Sigmoid colon (tissue), 7 donors: ENCODE data around the gene TGFBR2. TPM values are rescaled to one million over a fixed set of nuclear protein-coding genes. Genes with fewer than 3 reads are reported as not detected.

Experiments used
- DNase-seq: peaks from one replicate; pipeline ENCODE4 v3.0.0-alpha.2; 2019
- H3K27ac ChIP-seq, 4 donors: fragments of 200-600 bp; sonication (generic); one replicate each; pipeline ENCODE4 v1.5.1; 2016 to 2019; ENCODE audit warnings: mild to moderate bottlenecking in 1 of 4
- H3K27me3 ChIP-seq, 3 donors: fragments of 200-600 bp; sonication (generic); one replicate each; pipeline ENCODE4 v1.5.1; 2019; ENCODE audit warnings: mild to moderate bottlenecking in 1 of 3
- H3K36me3 ChIP-seq, 4 donors: fragments of 200-600 bp; sonication (generic); one replicate each; pipeline ENCODE4 v1.5.1; 2016 to 2019
- H3K4me1 ChIP-seq, 4 donors: fragments of 200-600 bp; sonication (generic); one replicate each; pipeline ENCODE4 v1.5.1; 2017 to 2019
- H3K4me3 ChIP-seq, 4 donors: fragments of 200-600 bp; sonication (generic); one replicate each; pipeline ENCODE4 v1.5.1; 2017 to 2019; ENCODE audit warnings: mild to moderate bottlenecking in 2 of 4, moderate library complexity in 1 of 4
- H3K9me3 ChIP-seq, 4 donors: fragments of 200-600 bp in 3 of 4; sonication (generic) in 3 of 4; one replicate each; pipeline versions ENCODE4 v1.5.1 to v1.6.1; 2013 to 2019
- EP300 ChIP-seq, 4 donors: sonication (generic); formaldehyde crosslinking; IDR thresholded peaks; one replicate each; pipeline ENCODE4 v1.6.1; 2017; ENCODE audit warnings: antibody characterized with exemption in 4 of 4
- POLR2A ChIP-seq, 2 donors: fragments of 450-650 bp; IDR thresholded peaks; one replicate each; pipeline ENCODE4 v1.6.1; 2016; ENCODE audit warnings: antibody characterized with exemption in 2 of 2, mild to moderate bottlenecking in 2 of 2, moderate library complexity in 2 of 2
- POLR2AphosphoS5 ChIP-seq, 4 donors: sonication (generic); formaldehyde crosslinking; IDR thresholded peaks; one replicate each; pipeline ENCODE4 v1.6.1; 2017; ENCODE audit warnings: antibody characterized with exemption in 4 of 4
- WGBS, 2 donors: extraction: QIAGEN DNeasy Blood & Tissue Kit; methylation state at CpG; one replicate each; pipeline ENCODE4 v1.1.7; 2013; 5-methylcytosine and 5-hydroxymethylcytosine counted together
- intact Hi-C: fragments of 100-400 bp; cut with DNase I; formaldehyde crosslinking; loops from one replicate; pipeline ENCODE4 v1.15.1; 2023
- polyA plus RNA-seq, 3 donors: library from polyadenylated mRNA; stranded (reverse); fragments of 200-250 nt; gene quantifications; one replicate each; pipeline ENCODE4 v1.2.3, GENCODE V29; 2013
- total RNA-seq, 4 donors: library from RNA; depleted of rRNA; stranded (reverse); fragments of >200 nt; gene quantifications; one replicate each; pipeline ENCODE4 v1.1.0, GENCODE V29; 2016
- TF ChIP-seq, protein P1 (sequence below), 4 experiments: fragments of 450-650 bp in 3 of 4; fragments of 200-600 bp in 1 of 4; IDR thresholded peaks; one replicate each; pipeline ENCODE4 v1.5.1; 2016 to 2019; ENCODE audit warnings: antibody characterized with exemption in 4 of 4, mild to moderate bottlenecking in 3 of 4, moderate library complexity in 2 of 4
- donor health status: healthy with polysubstance abuse.
- donor health status: Bipolar disorder and iron deficiency.
- donor health status: healthy.

TGFBR2 gene
- total and polyA plus RNA-seq, 7 donors = 9.9 to 243 (median 215) TPM

DNA sequence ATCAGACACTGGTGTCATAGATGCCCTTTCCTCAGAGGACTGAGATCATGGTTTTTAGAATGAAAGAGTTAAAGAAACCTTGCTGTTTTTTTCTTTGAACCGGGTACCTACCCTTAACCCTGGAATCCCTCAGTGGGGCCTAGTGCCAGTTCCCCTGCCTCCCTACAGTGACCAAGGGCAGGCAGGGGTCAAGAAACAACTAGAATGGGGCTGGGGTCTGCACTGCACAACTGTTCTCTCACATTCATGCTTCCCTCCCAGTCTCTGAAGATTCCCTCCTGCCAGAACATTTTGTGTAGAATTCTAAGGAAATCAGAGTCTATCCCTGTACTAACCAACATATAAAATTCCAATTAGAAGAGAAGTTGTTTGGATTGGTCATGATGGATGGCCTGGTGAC, 47.9 kb downstream of the TGFBR2 start:
- TF ChIP-seq POLR2A (IDR thresholded peaks at IDR 0.05) (no peak), EP300 (IDR thresholded peaks at IDR 0.05) (no peak)
- TF ChIP-seq, protein P1, sequence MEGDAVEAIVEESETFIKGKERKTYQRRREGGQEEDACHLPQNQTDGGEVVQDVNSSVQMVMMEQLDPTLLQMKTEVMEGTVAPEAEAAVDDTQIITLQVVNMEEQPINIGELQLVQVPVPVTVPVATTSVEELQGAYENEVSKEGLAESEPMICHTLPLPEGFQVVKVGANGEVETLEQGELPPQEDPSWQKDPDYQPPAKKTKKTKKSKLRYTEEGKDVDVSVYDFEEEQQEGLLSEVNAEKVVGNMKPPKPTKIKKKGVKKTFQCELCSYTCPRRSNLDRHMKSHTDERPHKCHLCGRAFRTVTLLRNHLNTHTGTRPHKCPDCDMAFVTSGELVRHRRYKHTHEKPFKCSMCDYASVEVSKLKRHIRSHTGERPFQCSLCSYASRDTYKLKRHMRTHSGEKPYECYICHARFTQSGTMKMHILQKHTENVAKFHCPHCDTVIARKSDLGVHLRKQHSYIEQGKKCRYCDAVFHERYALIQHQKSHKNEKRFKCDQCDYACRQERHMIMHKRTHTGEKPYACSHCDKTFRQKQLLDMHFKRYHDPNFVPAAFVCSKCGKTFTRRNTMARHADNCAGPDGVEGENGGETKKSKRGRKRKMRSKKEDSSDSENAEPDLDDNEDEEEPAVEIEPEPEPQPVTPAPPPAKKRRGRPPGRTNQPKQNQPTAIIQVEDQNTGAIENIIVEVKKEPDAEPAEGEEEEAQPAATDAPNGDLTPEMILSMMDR (IDR thresholded peaks at IDR 0.05) = no peak
- Histone ChIP-seq H3K9me3 (no peaks in the 10 kb centered on the region), H3K4me1 (peaks cover 0 to 70% (median 53%) of the 10 kb centered on the region in 4 donors), H3K27ac (peak overlapping the region in 1 of 4 donors; percentile 79), H3K4me3 (no peak overlapping the region), H3K27me3 (no peaks in the 10 kb centered on the region), H3K36me3 (peaks cover 29 to 89% (median 36%) of the 10 kb centered on the region in 4 donors)
- intact Hi-C loops = no loop called here
- no peak for DNase-seq
- 62 to 91% methylated on average over 1 of the region's 1 CpG for WGBS, 2 donors

DNA sequence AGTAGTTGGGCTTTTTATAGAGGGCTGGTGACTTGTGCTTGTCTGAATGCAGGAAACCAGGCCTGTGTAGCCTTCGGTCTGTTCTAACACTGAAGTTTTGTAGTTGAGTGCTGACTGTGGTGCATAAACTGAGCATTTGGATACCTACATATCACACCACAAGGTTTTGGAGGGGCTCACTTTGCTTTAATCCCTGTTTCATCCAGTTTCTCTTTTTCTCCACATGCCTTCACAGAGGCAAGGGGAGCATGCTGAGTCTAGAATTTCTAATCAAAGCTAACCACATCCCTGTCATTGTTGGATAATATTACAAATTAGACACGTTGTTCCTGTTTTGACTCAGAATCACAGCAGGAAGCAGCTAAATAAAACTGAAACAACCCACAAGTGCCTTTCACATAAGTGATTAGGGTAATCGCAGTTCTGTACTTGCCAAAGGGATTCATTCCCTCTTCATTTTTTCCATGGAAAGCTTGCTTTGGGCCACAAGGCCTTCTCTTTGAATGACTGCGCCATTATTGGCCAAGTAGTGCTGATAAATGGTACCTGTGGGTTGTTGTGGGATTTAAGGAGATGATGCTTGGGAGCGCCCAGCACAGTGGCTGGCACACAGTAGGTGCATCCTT, 48.9 kb downstream of the TGFBR2 start:
- H3K36me3 ChIP-seq = peaks cover 26 to 81% (median 35%) of the 10 kb centered on the region in 4 donors
- 61 to 82% methylated on average over 5 of the region's 5 CpGs for WGBS, 2 donors
- intact Hi-C loops = no loop called here

DNA sequence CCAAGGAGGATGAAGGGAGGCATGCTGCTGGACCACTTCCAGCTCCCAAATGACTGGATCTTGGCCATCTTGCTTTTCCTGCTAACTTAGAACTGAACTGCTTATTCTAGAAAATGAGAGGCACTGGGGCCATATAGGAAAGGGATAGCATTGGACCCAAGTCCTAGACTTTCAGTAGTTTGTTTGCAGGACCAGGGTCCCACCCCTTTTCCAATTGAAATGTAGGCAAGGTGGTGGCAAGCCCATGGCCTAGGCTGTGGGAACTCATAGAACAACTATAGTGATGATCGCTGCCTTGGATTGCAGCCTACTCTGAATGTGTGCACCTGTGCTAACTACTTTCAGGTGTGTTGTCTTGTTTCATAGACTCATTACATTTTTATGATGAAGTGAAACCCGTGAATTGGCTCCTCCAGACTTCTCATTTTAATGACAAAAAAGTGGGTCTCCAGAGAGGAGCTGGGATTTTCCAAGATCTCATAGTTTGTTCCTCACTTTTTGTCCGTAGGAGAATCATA, 50.3 kb downstream of the TGFBR2 start:
- 76 to 77% methylated on average over 3 of the region's 3 CpGs for WGBS, 2 donors
- peak overlapping the region in 3 of 4 donors; percentile 64 to 79 (median 69) for H3K27ac ChIP-seq
- no peak overlapping the region for H3K4me3 ChIP-seq
- H3K36me3 ChIP-seq = peaks cover 25 to 72% (median 26%) of the 10 kb centered on the region in 4 donors
- H3K9me3 ChIP-seq = no peaks in the 10 kb centered on the region
- no peak for DNase-seq
- peak in 1 of 4 donors; percentile 6 for TF ChIP-seq POLR2AphosphoS5 (IDR thresholded peaks at IDR 0.05)
- TF ChIP-seq, protein P1 (IDR thresholded peaks at IDR 0.05) = no peak
- no peak for TF ChIP-seq EP300 (IDR thresholded peaks at IDR 0.05)
- no peak for TF ChIP-seq POLR2A (IDR thresholded peaks at IDR 0.05)
- no peaks in the 10 kb centered on the region for H3K27me3 ChIP-seq
- intact Hi-C loops = no loop called here
- peaks cover 0 to 78% (median 63%) of the 10 kb centered on the region in 4 donors for H3K4me1 ChIP-seq

More for the DNA sequence above, 48.9 kb downstream of the TGFBR2 start:
- Histone ChIP-seq H3K9me3 (no peaks in the 10 kb centered on the region), H3K4me1 (peaks cover 0 to 70% (median 55%) of the 10 kb centered on the region in 4 donors), H3K27me3 (no peaks in the 10 kb centered on the region), H3K4me3 (no peak overlapping the region), H3K27ac (peak overlapping the region; percentile 34 to 79 (median 42))
- no peak for TF ChIP-seq EP300 (IDR thresholded peaks at IDR 0.05)
- no peak for TF ChIP-seq POLR2AphosphoS5 (IDR thresholded peaks at IDR 0.05)
- TF ChIP-seq, protein P1 (IDR thresholded peaks at IDR 0.05) = no peak
- no peak for TF ChIP-seq POLR2A (IDR thresholded peaks at IDR 0.05)
- no peak for DNase-seq

DNA sequence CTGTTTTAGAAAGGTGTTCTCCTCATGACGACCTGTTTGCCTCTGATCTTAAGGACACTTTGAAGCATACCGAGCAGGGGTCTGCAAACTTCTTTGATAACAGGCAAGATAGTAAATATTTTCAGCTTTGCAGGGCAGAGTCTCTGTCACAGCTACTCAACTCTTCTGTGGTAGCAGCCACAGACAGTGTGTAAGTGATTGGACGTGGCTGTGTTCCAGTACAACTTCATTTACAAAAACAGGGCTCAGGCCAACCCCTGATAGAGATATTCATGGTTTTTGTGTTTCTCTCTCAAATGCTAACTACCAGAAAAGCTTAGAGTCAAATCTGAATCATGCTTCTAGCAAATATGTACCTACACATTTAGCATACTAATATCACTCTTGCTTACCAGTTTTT, 51.5 kb downstream of the TGFBR2 start:
- Histone ChIP-seq H3K4me1 (peaks cover 0 to 90% (median 71%) of the 10 kb centered on the region in 4 donors), H3K4me3 (no peak overlapping the region), H3K36me3 (peaks cover 22 to 66% (median 24%) of the 10 kb centered on the region in 4 donors)

More for the DNA sequence above, 51.5 kb downstream of the TGFBR2 start:
- Histone ChIP-seq H3K27ac (peak overlapping the region; percentile 54 to 79 (median 66)), H3K27me3 (no peaks in the 10 kb centered on the region), H3K9me3 (no peaks in the 10 kb centered on the region)
- DNase-seq = no peak
- intact Hi-C loops = no loop called here
- TF ChIP-seq, protein P1 (IDR thresholded peaks at IDR 0.05) = no peak
- TF ChIP-seq EP300 (IDR thresholded peaks at IDR 0.05) (no peak), POLR2AphosphoS5 (IDR thresholded peaks at IDR 0.05) (no peak), POLR2A (IDR thresholded peaks at IDR 0.05) (no peak)
- WGBS, 2 donors = 41 to 62% methylated on average over 3 of the region's 3 CpGs
